ENCODE data around the gene NFYA.

GRCh38 chr6:41122373-41122772 lies 49.6 kb downstream of the NFYA start:
- TF ChIP-seq MYC (IDR thresholded peaks at IDR 0.05; ENCODE audit: borderline replicate concordance, low read length) (no peak), CTCF (IDR thresholded peaks at IDR 0.05) (no peak), SMC3 (IDR thresholded peaks at IDR 0.05) (no peak), MAFK (IDR thresholded peaks at IDR 0.05; ENCODE audit: partially characterized antibody) (no peak), POLR2A (IDR thresholded peaks at IDR 0.05; ENCODE audit: low read length) (no peak), EP300 (IDR thresholded peaks at IDR 0.05) (no peak), REST (IDR thresholded peaks at IDR 0.05) (no peak), RAD21 (conservative IDR thresholded peaks at IDR 0.05 in 1 of 2, IDR thresholded peaks at IDR 0.05 in 1 of 2) (no peak), HOXA7 (CRISPR knock-in tag; IDR thresholded peaks at IDR 0.05) (no peak)

Data from A549 (cell line).